CD14-positive monocyte (primary cell): ENCODE data around the gene GBGT1. TPM values are rescaled to one million over a fixed set of nuclear protein-coding genes. Genes with fewer than 3 reads are reported as not detected.
A peak's percentile ranks its signal among the peaks of the same experiment; 100 is the strongest.

ENCODE experiments used
- DNase-seq, 3 donors: peaks; one replicate each; pipeline ENCODE4 v3.0.0-alpha.2; 2011 to 2022
- H2AFZ ChIP-seq: 2 replicates; pipeline ENCODE4 v1.6.0; 2012; ENCODE audit warnings: mild to moderate bottlenecking, low read depth, low read length, inconsistent platforms; ENCODE audit not compliant: insufficient read depth, poor library complexity, severe bottlenecking
- H3K27ac ChIP-seq, 2 donors: 1 replicate in 1 of 2; 2 replicates in 1 of 2; pipeline ENCODE4 v1.5.1; 2012 to 2013; ENCODE audit warnings: low read length in 2 of 2, control low read depth in 1 of 2, inconsistent platforms in 1 of 2, low read depth in 1 of 2, mild to moderate bottlenecking in 1 of 2
- H3K27me3 ChIP-seq, 2 donors: one replicate each; pipeline versions ENCODE4 v1.6.0 to v1.6.1; 2011 to 2013; ENCODE audit warnings: low read length in 2 of 2; ENCODE audit not compliant: control insufficient read depth in 2 of 2, insufficient read depth in 2 of 2
- H3K36me3 ChIP-seq, 2 donors: replicated peaks in 1 of 2; 1 replicate in 1 of 2; 2 replicates in 1 of 2; pipeline versions ENCODE4 v1.5.1 to v1.6.1; 2012 to 2013; ENCODE audit warnings: low read length in 2 of 2, control low read depth in 1 of 2, inconsistent platforms in 1 of 2, mild to moderate bottlenecking in 1 of 2; ENCODE audit not compliant: insufficient read depth in 2 of 2, control insufficient read depth in 1 of 2
- H3K4me1 ChIP-seq, 2 donors: 1 replicate in 1 of 2; 2 replicates in 1 of 2; pipeline versions ENCODE4 v1.5.1 to v1.6.1; 2012 to 2013; ENCODE audit warnings: low read length in 2 of 2, control low read depth in 1 of 2, inconsistent platforms in 1 of 2, mild to moderate bottlenecking in 1 of 2, moderate library complexity in 1 of 2; ENCODE audit not compliant: insufficient read depth in 2 of 2, control insufficient read depth in 1 of 2
- H3K4me2 ChIP-seq: replicated peaks from 2 replicates; pipeline ENCODE3; 2012; ENCODE audit warnings: low read length, moderate library complexity, mild to moderate bottlenecking; ENCODE audit not compliant: poor library complexity, severe bottlenecking; ENCODE audit errors: extremely low read depth
- H3K4me3 ChIP-seq, 3 experiments: fragments of 200-600 bp in 1 of 3; sonication (generic) in 1 of 3; replicated peaks in 1 of 3; 1 replicate in 2 of 3; 2 replicates in 1 of 3; pipeline ENCODE4 v1.5.1; 2011 to 2013; ENCODE audit warnings: low read length in 3 of 3, mild to moderate bottlenecking in 3 of 3, control low read depth in 2 of 3, low read depth in 2 of 3, inconsistent platforms in 1 of 3, moderate library complexity in 1 of 3
- H3K79me2 ChIP-seq: 2 replicates; pipeline ENCODE4 v1.6.0; 2012; ENCODE audit warnings: mild to moderate bottlenecking, control low read depth, inconsistent platforms, low read length, moderate library complexity; ENCODE audit not compliant: insufficient read depth
- H3K9ac ChIP-seq: 2 replicates; pipeline ENCODE4 v1.6.0; 2017; ENCODE audit warnings: low read length, mild to moderate bottlenecking; ENCODE audit not compliant: insufficient read depth, poor library complexity, severe bottlenecking
- H3K9me3 ChIP-seq, 2 donors: replicated peaks in 1 of 2; 1 replicate in 1 of 2; 2 replicates in 1 of 2; pipeline versions ENCODE4 v1.5.1 to v1.6.1; 2012 to 2013; ENCODE audit warnings: low read length in 2 of 2, control low read depth in 1 of 2; ENCODE audit not compliant: control insufficient read depth in 1 of 2, insufficient read depth in 1 of 2
- H4K20me1 ChIP-seq: 2 replicates; pipeline ENCODE4 v1.6.0; 2012; ENCODE audit warnings: mild to moderate bottlenecking, low read length, control low read depth, moderate library complexity; ENCODE audit not compliant: insufficient read depth
- H3K27ac Mint-ChIP-seq, 7 donors: one replicate each; pipeline ENCODE4 v1.8.0; 2020; ENCODE audit warnings: mild to moderate bottlenecking in 7 of 7, mixed read lengths in 7 of 7, moderate library complexity in 6 of 7, inconsistent platforms in 2 of 7
- H3K27me3 Mint-ChIP-seq, 3 donors: one replicate each; pipeline ENCODE4 v1.8.0; 2021 to 2022; ENCODE audit warnings: low read depth in 3 of 3, mild to moderate bottlenecking in 3 of 3, mixed read lengths in 3 of 3, moderate library complexity in 3 of 3, inconsistent platforms in 1 of 3
- H3K36me3 Mint-ChIP-seq, 2 donors: one replicate each; pipeline ENCODE4 v1.8.0; 2020; ENCODE audit warnings: mixed read lengths in 2 of 2, inconsistent platforms in 1 of 2, mild to moderate bottlenecking in 1 of 2
- H3K4me1 Mint-ChIP-seq: one replicate; pipeline ENCODE4 v1.8.0; 2020; ENCODE audit warnings: mild to moderate bottlenecking, mixed read lengths
- H3K4me3 Mint-ChIP-seq, 2 donors: one replicate each; pipeline ENCODE4 v1.8.0; 2020; ENCODE audit warnings: mild to moderate bottlenecking in 2 of 2, mixed read lengths in 2 of 2, moderate library complexity in 1 of 2
- H3K9me3 Mint-ChIP-seq, 7 donors: one replicate each; pipeline ENCODE4 v1.8.0; 2020 to 2022; ENCODE audit warnings: mixed read lengths in 7 of 7, mild to moderate bottlenecking in 6 of 7, moderate library complexity in 6 of 7, inconsistent platforms in 2 of 7
- CTCF ChIP-seq: fragments of 200-600 bp; IDR thresholded peaks from one replicate; pipeline ENCODE4 v1.8.0; 2022; ENCODE audit warnings: antibody characterized with exemption, mild to moderate bottlenecking
- WGBS: methylation state at CpG from one replicate; pipeline ENCODE4 v1.1.5; 2013; ENCODE audit warnings: missing lambda C conversion rate; ENCODE audit not compliant: insufficient coverage; 5-methylcytosine and 5-hydroxymethylcytosine counted together
- intact Hi-C, 2 donors: fragments of 100-400 bp; cut with micrococcal nuclease; formaldehyde crosslinking; loops; one replicate each; pipeline versions ENCODE4 v1.15.0 to v1.15.1; 2023
- polyA plus RNA-seq, 3 donors: library from polyadenylated mRNA; depleted of rRNA in 1 of 3; unstranded in 2 of 3; stranded (reverse) in 1 of 3; fragments of 300-500 nt in 2 of 3; fragments of >200 nt in 1 of 3; fragmentation: Illumina TruSeq in 2 of 3; gene quantifications; 1 replicate in 2 of 3; 2 replicates in 1 of 3; pipeline ENCODE4 v1.2.3, GENCODE V29; 2012 to 2021

Gene GBGT1
- polyA plus RNA-seq, 3 donors: 7.1 to 40.1 (median 8.0) TPM

GRCh38 chr9:133200631-133201030 lies 36.9 kb upstream of the GBGT1 start:
- peaks cover 12 to 22% (median 16%) of the 10 kb centered on the region in 3 donors for H3K27me3 Mint-ChIP-seq
- Histone ChIP-seq H2AFZ (no peak overlapping the region), H3K4me1 (no peaks in the 10 kb centered on the region), H3K27ac (no peak overlapping the region), H4K20me1 (no peaks in the 10 kb centered on the region), H3K4me2 (no peak overlapping the region), H3K27me3 (no peaks in the 10 kb centered on the region), H3K79me2 (no peaks in the 10 kb centered on the region), H3K4me3 (no peak overlapping the region), H3K36me3 (no peaks in the 10 kb centered on the region), H3K9ac (no peak overlapping the region), H3K9me3 (no peaks in the 10 kb centered on the region)
- no peak overlapping the region for H3K4me3 Mint-ChIP-seq
- no peak overlapping the region for H3K27ac Mint-ChIP-seq
- WGBS: 92% methylated on average over 13 of the region's 17 CpGs
- peaks cover 10% of the 10 kb centered on the region for H3K4me1 Mint-ChIP-seq
- intact Hi-C loops: no loop called here
- peaks cover 0 to 11% (median 5%) of the 10 kb centered on the region in 7 donors for H3K9me3 Mint-ChIP-seq
- DNase-seq: no peak
- no peaks in the 10 kb centered on the region for H3K36me3 Mint-ChIP-seq
- no peak for TF ChIP-seq CTCF

GRCh38 chr9:133199648-133200321 lies 36.1 kb upstream of the GBGT1 start:
- H3K9me3 Mint-ChIP-seq: peaks cover 3 to 14% (median 5%) of the 10 kb centered on the region in 7 donors
- no peaks in the 10 kb centered on the region for H3K27me3 ChIP-seq
- no peaks in the 10 kb centered on the region for H3K4me1 ChIP-seq
- peak overlapping the region; percentile 43 for H3K4me2 ChIP-seq
- H3K79me2 ChIP-seq: no peaks in the 10 kb centered on the region
- WGBS: 30% methylated on average over 43 of the region's 44 CpGs
- H3K4me3 ChIP-seq: peak overlapping the region in 2 of 3 experiments; percentile 30 to 32
- DNase-seq: peak in 2 of 3 donors; percentile 6 to 10
- H3K9me3 ChIP-seq: peaks cover 0 to 5% of the 10 kb centered on the region in 2 donors
- no peak overlapping the region for H3K27ac Mint-ChIP-seq
- H3K27me3 Mint-ChIP-seq: peaks cover 12 to 25% (median 16%) of the 10 kb centered on the region in 3 donors
- peak overlapping the region; percentile 57 to 63 for H3K4me3 Mint-ChIP-seq
- H3K27ac ChIP-seq: no peak overlapping the region
- intact Hi-C loops: no loop called here
- no peaks in the 10 kb centered on the region for H3K36me3 Mint-ChIP-seq
- H3K36me3 ChIP-seq: no peaks in the 10 kb centered on the region
- H4K20me1 ChIP-seq: no peaks in the 10 kb centered on the region
- H2AFZ ChIP-seq: peak overlapping the region; percentile 56
- TF ChIP-seq CTCF: no peak
- peaks cover 10% of the 10 kb centered on the region for H3K4me1 Mint-ChIP-seq
- no peak overlapping the region for H3K9ac ChIP-seq
